HG03280 (cell line): ENCODE data around the gene ESR2.

Source experiments
- ATAC-seq: cut with Tn5 transposase; IDR thresholded peaks from one replicate; pipeline ENCODE4 v1.9.1; 2021; ENCODE audit warnings: mild to moderate bottlenecking, moderate library complexity; ENCODE audit not compliant: unreplicated experiment

The ESR2 gene

DNA sequence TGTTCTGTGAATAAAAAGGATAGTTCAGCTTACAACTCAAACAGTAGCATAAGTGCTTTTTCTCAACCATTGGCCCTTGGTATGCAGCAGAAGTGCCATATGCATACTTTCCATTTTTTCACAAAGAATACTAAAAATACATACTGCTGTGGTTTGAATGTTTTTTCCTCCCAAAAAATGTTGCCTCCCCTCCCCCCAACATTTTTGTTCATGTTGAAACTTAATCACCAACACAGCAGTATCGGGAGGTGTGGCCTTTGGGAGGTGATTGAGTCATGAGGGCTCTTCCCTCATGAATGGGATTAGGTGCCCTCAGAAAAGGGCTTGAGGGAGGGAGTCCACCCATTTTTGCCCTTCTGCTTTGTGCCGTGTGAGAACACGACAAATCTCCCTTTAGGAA is 198.6 kb downstream of the ESR2 start:
- ATAC-seq: no peak

DNA sequence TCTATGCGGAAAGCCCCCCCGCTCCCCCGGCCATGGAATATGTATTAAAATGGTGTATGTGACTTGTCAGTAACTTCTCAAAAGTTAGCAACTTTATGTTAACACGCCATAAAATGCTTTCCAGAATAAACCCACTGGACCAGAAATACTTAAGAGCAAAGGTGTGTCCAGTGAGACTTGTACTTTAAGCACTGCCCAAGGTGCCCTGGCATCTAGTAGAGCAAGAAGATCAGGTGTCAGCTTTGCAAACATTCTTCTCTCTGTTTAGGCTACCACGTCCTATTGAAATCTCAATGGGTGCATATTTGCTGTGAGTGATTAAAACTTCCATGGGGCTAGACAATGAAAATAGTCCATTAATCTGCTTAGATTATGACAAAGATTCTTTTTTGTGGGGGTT is 201.2 kb downstream of the ESR2 start:
- no peak for ATAC-seq

DNA sequence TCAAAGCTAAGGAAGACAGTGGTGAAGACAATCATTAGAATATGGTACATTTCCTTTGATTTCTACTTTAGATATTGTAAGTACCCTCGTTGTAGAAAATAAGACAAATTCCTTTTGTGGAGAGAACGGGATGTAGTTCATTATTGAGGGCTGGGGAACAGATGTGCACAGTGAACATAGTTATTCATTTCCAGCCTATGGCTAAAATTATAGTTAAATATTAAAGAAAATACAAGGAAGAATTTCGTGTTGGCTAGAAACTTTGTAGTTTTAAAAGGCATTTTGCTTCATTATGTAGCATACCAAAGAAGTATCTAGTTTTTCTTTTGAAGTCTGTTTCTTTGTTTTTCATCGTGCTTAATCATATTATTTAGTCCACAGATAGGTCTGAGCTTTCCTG is 201.8 kb downstream of the ESR2 start:
- no peak for ATAC-seq

- no peak for ATAC-seq
Observed at GRCh38 chr14:64091217-64091616, 203.0 kb downstream of the ESR2 start.

GRCh38 chr14:64089920-64090319 is 204.3 kb downstream of the ESR2 start:
- no peak for ATAC-seq

- ATAC-seq: no peak
Observed at GRCh38 chr14:64088647-64088964, 205.6 kb downstream of the ESR2 start.

GRCh38 chr14:64082837-64083236 is 211.3 kb downstream of the ESR2 start:
- no peak for ATAC-seq

DNA sequence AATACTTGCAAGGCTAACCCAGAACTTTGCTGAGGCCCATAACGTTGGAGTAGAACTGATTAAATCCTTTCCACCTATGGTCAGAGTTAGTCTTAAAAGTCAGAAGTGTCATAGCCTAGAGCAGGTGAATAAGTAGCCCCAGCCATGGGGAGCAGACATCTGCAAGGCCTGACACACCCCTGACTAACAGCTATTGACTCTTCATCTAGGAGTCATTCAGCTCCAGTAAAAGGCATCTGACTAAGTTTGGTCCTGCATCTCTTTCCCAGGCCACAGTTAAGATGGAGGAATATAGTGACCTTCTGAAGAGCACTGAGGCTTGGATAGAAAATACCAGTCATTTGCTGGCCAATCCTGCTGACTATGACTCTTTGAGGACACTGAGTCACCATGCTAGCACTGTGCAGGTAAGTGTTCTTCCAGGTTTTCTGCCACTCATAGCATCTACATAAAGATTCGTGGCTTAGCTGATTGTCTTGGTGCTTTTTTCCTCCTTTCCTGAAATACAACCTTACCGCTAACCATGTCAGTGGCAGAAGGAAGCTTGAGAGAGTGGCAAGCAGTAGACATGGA is 212.9 kb downstream of the ESR2 start:
- no peak for ATAC-seq

DNA sequence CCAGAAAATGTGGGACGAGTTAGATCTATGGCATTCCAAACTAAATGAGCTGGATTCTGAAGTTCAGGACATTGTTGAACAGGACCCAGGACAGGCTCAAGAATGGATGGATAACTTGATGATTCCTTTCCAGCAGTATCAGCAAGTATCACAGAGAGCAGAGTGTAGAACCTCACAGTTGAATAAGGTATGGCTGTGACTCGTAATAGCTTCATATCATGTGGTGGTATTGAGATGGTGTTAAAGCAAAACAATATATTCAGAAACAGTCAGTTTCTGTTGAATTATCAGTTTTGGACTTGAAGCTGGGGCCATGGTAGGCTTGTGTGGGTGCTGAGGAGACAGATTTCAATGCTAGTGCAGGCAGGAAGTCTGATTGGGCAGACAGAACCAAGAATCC is 213.7 kb downstream of the ESR2 start:
- no peak for ATAC-seq

DNA sequence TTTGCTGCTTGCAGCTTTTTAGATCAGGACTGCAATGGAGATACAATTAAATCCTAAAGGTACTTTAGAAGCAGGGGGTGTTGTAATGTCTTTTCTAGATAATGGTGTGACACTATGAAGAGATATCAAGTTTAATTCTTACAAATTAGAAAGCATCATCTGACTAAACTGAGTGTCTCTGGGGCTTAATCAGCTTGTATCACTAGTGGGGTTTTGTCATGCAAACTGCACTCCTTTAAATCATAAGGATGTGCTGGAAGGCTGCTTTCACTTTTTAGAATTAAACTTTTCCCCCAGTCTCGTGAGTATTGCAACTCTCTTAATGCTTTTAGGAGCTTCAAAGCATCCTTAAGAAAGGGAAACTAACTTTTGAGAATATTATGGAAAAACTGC is 218.6 kb downstream of the ESR2 start:
- no peak for ATAC-seq

DNA sequence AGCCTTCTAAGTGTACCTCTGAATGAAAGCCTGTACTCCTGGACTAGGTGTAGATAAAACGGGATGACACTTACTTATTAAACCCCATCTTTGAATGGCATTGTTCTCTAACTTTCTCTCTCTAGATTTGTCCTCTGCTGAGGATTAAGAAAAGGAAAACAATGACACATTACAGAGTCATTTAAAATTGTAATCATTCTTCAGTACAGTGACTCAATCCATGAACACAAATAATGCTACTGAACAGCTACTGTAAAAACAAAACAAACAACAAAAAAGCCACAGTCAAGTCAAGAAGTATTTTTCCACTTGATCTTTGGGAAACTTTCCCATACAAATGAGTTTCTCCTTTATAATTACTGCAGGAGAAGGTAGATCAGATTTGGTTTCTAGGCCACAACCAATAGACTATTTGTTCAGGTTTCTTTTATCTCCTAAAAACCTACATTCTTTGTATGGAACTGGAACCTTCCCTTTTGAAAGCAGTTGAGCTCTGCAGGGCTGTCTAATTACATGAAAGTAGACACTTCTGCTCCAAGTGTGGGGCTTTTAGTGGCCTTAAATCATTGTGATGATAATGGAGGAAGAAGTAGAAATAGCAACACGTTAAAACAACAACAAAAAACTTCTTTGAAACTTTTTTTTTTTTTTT is 219.1 kb downstream of the ESR2 start:
- no peak for ATAC-seq

DNA sequence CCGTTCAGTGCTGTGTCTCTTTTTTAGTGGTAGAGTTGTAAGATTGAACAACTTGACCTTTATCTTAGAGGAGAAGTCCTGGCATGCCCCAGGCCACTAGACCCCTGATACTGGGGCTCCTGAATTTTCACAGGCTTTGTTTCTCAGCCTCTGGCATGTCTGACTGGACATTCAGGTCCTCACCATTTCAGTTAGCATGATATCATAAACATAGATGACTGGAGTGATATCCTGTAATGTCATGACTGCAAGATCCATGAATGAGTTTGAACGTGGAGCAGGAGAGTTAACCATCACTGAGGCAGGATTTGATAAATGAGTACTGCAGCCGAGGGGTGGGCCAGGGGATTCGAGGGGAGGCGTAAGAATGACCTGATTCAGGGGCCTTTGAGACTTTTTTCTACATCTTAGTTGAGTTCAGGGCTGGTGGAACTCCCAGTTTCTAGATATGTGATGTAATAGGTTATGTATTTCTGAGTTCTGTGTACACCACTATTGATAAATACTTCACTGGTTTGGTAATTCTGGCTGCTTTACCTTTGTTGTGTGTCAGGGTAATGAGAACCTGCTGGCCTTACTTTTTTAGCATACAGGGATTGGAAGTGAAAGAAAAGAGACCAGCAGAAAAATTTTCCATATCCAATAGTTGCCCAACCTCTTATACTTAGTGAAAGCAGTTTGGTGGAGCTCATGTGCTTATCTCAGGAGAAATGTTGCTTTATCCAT is 224.4 kb downstream of the ESR2 start:
- ATAC-seq: no peak

GRCh38 chr14:64064447-64064846 is 229.7 kb downstream of the ESR2 start:
- ATAC-seq: no peak

GRCh38 chr14:64062381-64063115 is 231.6 kb downstream of the ESR2 start:
- ATAC-seq: no peak

DNA sequence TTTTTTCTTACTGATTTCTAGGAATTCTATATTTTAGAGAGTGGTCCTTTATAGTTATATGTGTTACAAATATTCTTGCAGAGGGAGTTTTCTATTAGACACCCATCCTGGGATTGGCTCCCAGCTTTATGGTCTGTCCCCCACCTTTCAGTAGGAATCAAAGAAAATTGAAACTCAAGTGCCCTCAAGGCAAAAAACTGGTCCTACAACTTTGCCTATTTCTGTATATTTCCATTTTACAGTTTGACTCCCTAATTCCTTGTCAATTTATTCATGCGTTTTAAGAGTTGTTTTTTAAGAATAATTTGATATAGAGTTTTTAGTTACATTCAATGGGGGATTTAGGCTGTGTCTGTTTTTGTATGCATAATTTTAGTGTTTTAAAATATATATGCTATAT is 232.5 kb downstream of the ESR2 start:
- ATAC-seq: no peak

GRCh38 chr14:64061115-64061514 is 233.1 kb downstream of the ESR2 start:
- ATAC-seq: no peak

DNA sequence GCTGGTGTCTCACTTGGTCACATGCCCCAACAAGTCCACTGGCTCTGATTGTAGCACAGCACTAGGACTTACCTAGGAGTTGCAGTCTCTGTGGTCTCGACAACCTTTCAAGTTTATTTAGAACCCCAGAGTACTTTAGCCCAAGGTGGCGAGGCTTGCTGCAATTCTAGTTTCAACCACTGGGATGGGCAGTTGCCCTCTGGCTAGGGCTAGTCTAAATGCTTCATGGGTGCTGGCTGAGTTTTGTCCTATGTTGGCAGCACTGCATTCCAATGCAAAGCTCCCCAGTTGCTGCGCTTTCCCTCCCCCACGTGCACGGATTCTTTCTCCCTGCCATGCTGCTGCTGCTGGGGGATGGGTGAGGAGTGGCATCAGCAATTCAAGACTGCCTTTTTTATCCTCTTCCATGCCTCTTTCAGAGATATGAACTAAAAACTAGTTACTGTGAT is 233.5 kb downstream of the ESR2 start:
- ATAC-seq: no peak

DNA sequence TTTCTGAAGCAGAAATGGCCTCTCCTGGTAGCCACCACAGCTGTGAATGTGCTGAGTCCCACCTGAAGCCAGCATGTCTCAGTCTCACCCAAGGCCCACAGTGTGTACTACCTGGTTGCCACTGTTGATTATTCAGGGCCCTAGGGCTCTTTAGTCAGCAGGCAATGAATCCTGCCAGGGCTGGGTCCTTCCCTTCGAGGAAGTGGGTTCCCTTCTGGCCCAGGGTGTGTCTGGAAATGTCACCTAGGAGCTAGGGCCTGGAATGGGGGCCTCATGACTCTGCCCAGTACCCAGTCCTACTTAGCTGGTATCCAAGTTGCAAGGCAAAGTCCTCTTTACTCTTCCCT is 234.0 kb downstream of the ESR2 start:
- ATAC-seq: no peak

GRCh38 chr14:64059454-64060198 is 234.5 kb downstream of the ESR2 start:
- ATAC-seq: no peak

GRCh38 chr14:64053694-64054669 is 240.2 kb downstream of the ESR2 start:
- no peak for ATAC-seq
